ENCODE results near the gene MILR1.

MILR1 gene

GRCh38 chr17:64515829-64516228 is 66.9 kb downstream of the MILR1 start:
- DNase-seq (ENCODE audit: low spot score) = no peak
- TF ChIP-seq, protein P1, sequence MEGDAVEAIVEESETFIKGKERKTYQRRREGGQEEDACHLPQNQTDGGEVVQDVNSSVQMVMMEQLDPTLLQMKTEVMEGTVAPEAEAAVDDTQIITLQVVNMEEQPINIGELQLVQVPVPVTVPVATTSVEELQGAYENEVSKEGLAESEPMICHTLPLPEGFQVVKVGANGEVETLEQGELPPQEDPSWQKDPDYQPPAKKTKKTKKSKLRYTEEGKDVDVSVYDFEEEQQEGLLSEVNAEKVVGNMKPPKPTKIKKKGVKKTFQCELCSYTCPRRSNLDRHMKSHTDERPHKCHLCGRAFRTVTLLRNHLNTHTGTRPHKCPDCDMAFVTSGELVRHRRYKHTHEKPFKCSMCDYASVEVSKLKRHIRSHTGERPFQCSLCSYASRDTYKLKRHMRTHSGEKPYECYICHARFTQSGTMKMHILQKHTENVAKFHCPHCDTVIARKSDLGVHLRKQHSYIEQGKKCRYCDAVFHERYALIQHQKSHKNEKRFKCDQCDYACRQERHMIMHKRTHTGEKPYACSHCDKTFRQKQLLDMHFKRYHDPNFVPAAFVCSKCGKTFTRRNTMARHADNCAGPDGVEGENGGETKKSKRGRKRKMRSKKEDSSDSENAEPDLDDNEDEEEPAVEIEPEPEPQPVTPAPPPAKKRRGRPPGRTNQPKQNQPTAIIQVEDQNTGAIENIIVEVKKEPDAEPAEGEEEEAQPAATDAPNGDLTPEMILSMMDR (IDR thresholded peaks at IDR 0.05; ENCODE audit: extremely low read depth, missing control alignments) = no peak
